T-helper 1 cell treated with Interleukin-12 subunit alpha and Interleukin-12 subunit beta and Interleukin-4 antibody, amounts not matched to agents 30 ng/mL and 1 ng/mL, for 36 hours (primary cell): ENCODE measurements around the gene ELK1. TPM values are rescaled to one million over a fixed set of nuclear protein-coding genes. Genes with fewer than 3 reads are reported as not detected.

Experiments used
- intact Hi-C: fragments of 100-400 bp; cut with micrococcal nuclease; formaldehyde crosslinking; loops from one replicate; pipeline ENCODE4 v1.15.1; 2024
- total RNA-seq: library from RNA; stranded (reverse); gene quantifications from 2 replicates; pipeline ENCODE4 v1.2.3, GENCODE V29; 2022

ELK1 gene
- total RNA-seq, 1 donor from 2014 or later, result 63.3 TPM

DNA sequence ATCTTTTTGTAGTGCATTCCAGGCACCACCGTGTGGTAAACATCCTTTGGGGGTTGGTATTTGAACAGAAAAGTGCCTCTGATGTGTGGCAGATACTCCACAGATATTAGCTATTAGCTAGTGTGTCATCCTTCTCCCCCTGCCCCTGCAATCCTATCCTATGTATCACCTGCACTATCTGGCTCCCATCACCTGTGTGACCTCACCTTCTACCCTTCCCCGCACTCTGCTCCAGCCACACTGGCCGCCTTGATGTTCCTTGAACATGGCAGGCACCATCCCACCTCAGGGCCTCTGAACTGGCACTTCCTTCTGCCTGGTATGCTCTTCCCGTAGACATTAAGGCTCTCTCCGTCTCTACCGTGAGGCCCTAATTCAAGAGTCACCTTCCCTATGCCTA, 3.7 kb downstream of the ELK1 start:
- intact Hi-C loops, result no loop called here

- intact Hi-C loops, result no loop called here
Measured at GRCh38 chrX:47645530-47645929, 4.8 kb downstream of the ELK1 start.

DNA sequence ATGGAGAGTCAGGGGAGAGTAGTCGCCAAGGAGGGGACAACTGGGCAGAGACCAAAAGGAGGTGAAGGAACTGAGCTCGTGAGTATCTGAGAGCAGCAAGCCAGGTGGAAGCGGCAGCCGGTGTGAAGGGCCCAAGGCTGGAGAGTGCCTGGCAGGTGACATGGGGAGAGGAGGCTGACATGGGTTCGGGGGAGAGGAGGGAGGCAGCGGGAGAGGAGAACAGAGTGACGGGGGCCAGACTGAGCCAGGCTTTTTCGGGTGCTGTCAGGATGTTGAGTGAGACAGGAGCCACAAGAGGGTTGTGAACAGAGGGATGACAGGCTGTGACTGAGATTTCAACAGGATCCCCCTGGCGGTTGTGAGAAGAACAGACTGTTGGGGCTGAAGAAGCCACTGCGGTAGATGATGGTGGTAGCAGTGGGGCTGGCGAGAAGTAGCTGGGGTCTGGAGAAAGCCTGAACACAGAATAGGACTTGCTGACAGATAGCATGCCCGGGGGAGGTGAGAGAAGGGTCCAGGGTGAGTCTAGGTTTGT, 5.7 kb downstream of the ELK1 start:
- intact Hi-C loops, result loop anchor here (1.0 kb wide), 1 partner anchor 82 kb away; no protein-coding TSS in a partner anchor

DNA sequence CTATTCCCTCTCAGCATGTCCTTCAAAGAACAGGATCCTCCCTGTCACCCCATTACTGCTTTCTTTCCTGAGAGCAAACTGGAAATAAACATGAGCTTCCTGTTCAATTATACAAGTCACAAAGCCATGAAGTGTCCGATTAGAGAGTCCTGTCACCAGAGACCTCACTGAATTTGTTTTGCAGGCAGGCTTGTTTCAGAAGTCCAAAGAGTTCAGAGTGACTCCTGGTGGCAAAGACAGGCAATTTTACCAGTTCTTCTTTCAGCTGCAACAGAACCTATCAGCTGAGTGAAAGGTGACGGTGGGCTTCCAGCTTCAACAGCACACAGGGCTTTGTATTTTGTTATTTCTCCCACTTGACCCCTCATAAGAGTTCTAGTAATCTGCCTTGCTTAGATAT, 6.4 kb downstream of the ELK1 start:
- intact Hi-C loops, result loop anchor here (1.0 kb wide), 1 partner anchor 82 kb away; no protein-coding TSS in a partner anchor

- intact Hi-C loops, result no loop called here
Measured at GRCh38 chrX:47638816-47639215, 11.5 kb downstream of the ELK1 start.

GRCh38 chrX:47637546-47638195, 12.7 kb downstream of the ELK1 start:
- intact Hi-C loops, result loop anchor here (1.0 kb wide), 1 partner anchor 13 kb away; the partner anchor contains the start of gene ELK1

GRCh38 chrX:47634871-47635575, 15.3 kb downstream of the ELK1 start:
- intact Hi-C loops, result no loop called here

GRCh38 chrX:47633689-47634590, 16.4 kb downstream of the ELK1 start:
- intact Hi-C loops, result no loop called here

- intact Hi-C loops, result no loop called here
Measured at GRCh38 chrX:47632666-47633065, 17.7 kb downstream of the ELK1 start.

DNA sequence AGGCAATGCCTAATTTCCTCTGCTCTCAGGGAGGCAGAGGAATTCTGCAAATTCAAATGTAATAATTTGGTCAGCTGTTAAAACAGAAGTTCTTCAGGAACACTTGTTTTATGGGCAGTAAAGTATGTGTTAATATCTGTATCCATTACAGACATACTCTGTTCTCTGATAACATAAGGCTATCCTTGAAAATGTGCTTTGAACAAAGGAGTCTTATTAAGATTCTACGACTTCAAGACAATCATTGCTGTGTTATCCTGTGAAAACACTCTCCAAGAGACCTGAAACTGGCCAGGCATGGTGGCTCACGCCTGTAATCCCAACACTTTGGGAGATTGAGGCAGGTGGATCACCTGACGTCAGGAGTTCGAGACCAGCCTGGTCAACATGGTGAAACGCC, 18.7 kb downstream of the ELK1 start:
- intact Hi-C loops, result no loop called here

- intact Hi-C loops, result loop anchor here (1.0 kb wide), 1 partner anchor 67 kb away; no protein-coding TSS in a partner anchor
Measured at GRCh38 chrX:47629419-47630200, 20.8 kb downstream of the ELK1 start, which contains the start of gene CFP. TSS of gene CFP (minus strand) at chrX:47629930. CDS start at chrX:47629844, 86 bp downstream.

DNA sequence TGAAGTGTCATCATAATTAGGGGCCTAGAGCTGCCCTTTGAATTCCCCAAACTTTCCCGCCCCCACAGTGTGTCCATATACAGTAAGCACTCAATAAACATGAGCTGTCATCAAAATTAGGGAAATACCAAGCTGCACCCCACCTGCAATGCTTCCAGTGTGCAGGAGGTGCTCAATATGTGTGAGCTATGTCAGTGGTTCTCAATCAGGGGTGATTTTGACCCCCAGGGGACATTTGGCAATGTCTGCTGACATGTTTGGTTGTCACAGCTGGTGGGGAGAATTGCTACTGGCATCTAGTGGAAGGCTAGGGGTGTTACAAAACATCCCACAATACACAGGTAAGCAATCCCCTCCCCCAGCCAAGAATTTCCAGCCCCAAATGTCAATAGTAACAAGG, 21.4 kb downstream of the ELK1 start:
- intact Hi-C loops, result loop anchor here (1.0 kb wide), 1 partner anchor 67 kb away; no protein-coding TSS in a partner anchor

- intact Hi-C loops, result no loop called here
Measured at GRCh38 chrX:47625365-47625764, 25.0 kb downstream of the ELK1 start.

DNA sequence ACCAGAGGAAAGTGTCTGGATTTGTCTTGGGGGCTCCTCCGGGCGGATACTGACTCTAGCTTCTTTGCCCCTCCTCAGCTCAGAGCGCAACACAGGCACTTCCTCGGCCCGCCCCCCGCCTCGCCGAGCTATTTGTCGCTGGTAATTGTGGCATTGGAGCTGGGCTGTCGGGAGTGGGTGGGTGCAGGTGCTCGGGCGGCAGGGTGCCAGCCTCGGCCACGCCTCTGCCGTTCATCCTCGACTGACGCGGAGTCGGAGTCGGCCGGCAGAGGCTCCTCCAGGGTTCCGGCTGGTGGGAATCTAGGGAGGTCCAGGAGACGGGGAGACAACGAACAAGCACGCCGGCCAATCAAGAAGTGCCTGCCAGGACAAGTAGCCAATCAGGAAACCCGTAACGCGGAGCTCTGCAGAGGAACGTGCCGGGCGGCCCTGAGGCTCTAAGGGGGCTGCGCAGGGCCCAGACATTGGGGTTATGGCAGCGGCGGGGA, 26.8 kb downstream of the ELK1 start:
- intact Hi-C loops, result no loop called here

GRCh38 chrX:47621851-47622250, 28.5 kb downstream of the ELK1 start:
- intact Hi-C loops, result loop anchor here (2.0 kb wide), 1 partner anchor 29 kb away; the partner anchor contains the start of gene ELK1

GRCh38 chrX:47620303-47620685, 30.1 kb downstream of the ELK1 start:
- intact Hi-C loops, result loop anchor here (1.0 to 2.0 kb wide), 3 partner anchors 31 to 59 kb away; partner anchors contain the start of genes ARAF, ELK1 and UXT

DNA sequence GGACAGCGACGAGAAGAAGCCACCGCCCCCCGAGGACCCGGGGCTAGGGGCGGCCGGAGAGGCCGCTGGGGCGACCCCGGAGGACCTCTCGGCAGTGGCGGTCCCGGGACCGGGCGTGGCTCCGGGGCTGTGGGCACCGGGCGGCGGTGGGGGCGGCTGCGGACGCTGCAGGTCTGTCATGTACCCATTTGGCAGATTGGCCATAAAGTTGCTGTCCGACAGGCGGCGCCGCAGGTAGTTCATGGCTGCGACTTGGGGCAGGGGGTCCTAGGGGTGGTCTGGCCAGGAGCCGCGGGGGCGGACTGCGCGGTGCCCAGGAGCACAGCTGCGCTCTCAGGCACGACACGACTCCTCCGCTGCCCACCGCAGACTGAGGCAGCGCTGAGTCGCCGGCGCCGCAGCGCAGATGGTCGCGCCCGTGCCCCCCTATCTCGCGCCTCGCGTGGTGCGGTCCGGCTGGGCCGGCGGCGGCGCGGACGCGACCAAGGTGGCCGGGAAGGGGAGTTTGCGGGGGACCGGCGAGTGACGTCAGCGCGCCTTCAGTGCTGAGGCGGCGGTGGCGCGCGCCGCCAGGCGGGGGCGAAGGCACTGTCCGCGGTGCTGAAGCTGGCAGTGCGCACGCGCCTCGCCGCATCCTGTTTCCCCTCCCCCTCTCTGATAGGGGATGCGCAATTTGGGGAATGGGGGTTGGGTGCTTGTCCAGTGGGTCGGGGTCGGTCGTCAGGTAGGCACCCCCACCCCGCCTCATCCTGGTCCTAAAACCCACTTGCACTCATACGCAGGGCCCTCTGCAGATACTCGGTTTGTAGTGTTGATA, 30.7 kb downstream of the ELK1 start, which contains the start of gene SYN1:
SYN1 (minus strand) TSS at position 372 of the 817 bp plus-strand sequence; CDS start at position 243, 129 bp downstream.
- intact Hi-C loops, result loop anchor here (1.0 to 2.0 kb wide), 4 partner anchors 31 to 58 kb away; partner anchors contain the start of genes ARAF, ELK1, TIMP1 and UXT

GRCh38 chrX:47618923-47619485, 31.4 kb downstream of the ELK1 start:
- intact Hi-C loops, result loop anchor here (1.0 kb wide), 1 partner anchor 37 kb away; the partner anchor contains the start of gene TIMP1

- intact Hi-C loops, result no loop called here
Measured at GRCh38 chrX:47614618-47615017, 35.7 kb downstream of the ELK1 start.
